Mesothelial cell of epicardium (in vitro differentiated cells): Measurements from ENCODE around the gene TMEM44. TPM values are rescaled to one million over a fixed set of nuclear protein-coding genes. Genes with fewer than 3 reads are reported as not detected.

Experiments used
- DNase-seq, 2 experiments: peaks; one replicate each; pipeline ENCODE4 v3.0.0; 2021; ENCODE audit warnings: low spot score in 2 of 2; ENCODE audit not compliant: unreplicated experiment in 2 of 2
- H3K27ac Mint-ChIP-seq: 2 replicates; pipeline ENCODE4 v1.8.0; 2021; ENCODE audit warnings: mixed read lengths
- H3K27me3 Mint-ChIP-seq: 2 replicates; pipeline ENCODE4 v1.8.0; 2021; ENCODE audit warnings: low read depth, mixed read lengths
- H3K36me3 Mint-ChIP-seq: 2 replicates; pipeline ENCODE4 v1.8.0; 2021; ENCODE audit warnings: mixed read lengths
- H3K4me1 Mint-ChIP-seq: 2 replicates; pipeline ENCODE4 v1.8.0; 2021; ENCODE audit warnings: mixed read lengths
- H3K4me3 Mint-ChIP-seq: 2 replicates; pipeline ENCODE4 v1.8.0; 2021; ENCODE audit warnings: mild to moderate bottlenecking, moderate library complexity, mixed read lengths
- H3K9me3 Mint-ChIP-seq: 2 replicates; pipeline ENCODE4 v1.8.0; 2021; ENCODE audit warnings: mixed read lengths
- CTCF ChIP-seq: fragments of 200-600 bp; sonication (generic); IDR thresholded peaks from one replicate; pipeline ENCODE4 v1.5.0; 2021; ENCODE audit warnings: antibody characterized with exemption; ENCODE audit not compliant: unreplicated experiment
- total RNA-seq: library from RNA; stranded (reverse); gene quantifications from 3 replicates; pipeline ENCODE4 v1.2.1, GENCODE V29; 2021

TMEM44 gene
- total RNA-seq, 1 donor from 2014 or later = 27.9 TPM

GRCh38 chr3:194588236-194588635 is 45.0 kb downstream of the TMEM44 start:
- peaks cover 17% of the 10 kb centered on the region for H3K4me1 Mint-ChIP-seq

DNA sequence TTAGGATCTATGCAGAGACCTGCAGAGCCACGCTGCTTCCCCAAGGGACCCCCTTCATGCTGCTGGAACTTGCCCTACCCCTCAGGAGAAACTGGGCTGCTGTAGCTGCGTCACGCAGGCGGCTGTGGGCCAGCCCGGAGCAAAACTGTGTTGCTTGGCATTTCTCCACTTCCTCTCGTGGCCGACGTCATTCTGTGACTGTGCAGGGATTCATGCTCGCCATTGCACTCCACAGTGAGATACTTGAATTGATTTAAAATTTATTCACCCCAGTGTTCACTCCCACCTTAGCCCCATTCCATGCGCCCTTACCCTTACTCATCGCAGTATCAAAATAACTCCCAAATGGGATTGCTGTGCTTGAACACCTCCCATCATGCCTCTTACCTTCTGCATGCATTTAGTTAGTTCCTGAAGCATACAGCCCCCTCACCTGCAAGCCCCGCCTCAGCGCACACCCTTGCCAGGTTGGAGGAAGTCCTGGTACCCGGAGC is 45.7 kb downstream of the TMEM44 start:
- H3K9me3 Mint-ChIP-seq = no peaks in the 10 kb centered on the region
- no peaks in the 10 kb centered on the region for H3K27me3 Mint-ChIP-seq
- no peak overlapping the region for H3K27ac Mint-ChIP-seq
- H3K4me1 Mint-ChIP-seq = peaks cover 17% of the 10 kb centered on the region
- peaks cover 11% of the 10 kb centered on the region for H3K36me3 Mint-ChIP-seq
- no peak overlapping the region for H3K4me3 Mint-ChIP-seq
- no peak for DNase-seq
- TF ChIP-seq CTCF = no peak

More at GRCh38 chr3:194588236-194588635, 45.0 kb downstream of the TMEM44 start:
- DNase-seq = no peak
- TF ChIP-seq CTCF = no peak
- Mint-ChIP-seq H3K27me3 (no peaks in the 10 kb centered on the region), H3K27ac (no peak overlapping the region), H3K9me3 (no peaks in the 10 kb centered on the region), H3K36me3 (peaks cover 11% of the 10 kb centered on the region), H3K4me3 (no peak overlapping the region)

- TF ChIP-seq CTCF = no peak
- no peak for DNase-seq
- Mint-ChIP-seq H3K4me1 (peaks cover 17% of the 10 kb centered on the region), H3K4me3 (no peak overlapping the region), H3K27me3 (no peaks in the 10 kb centered on the region), H3K27ac (no peak overlapping the region), H3K9me3 (no peaks in the 10 kb centered on the region), H3K36me3 (peaks cover 11% of the 10 kb centered on the region)
Observed at GRCh38 chr3:194586836-194587235, 46.4 kb downstream of the TMEM44 start.

GRCh38 chr3:194585880-194586281 is 47.3 kb downstream of the TMEM44 start:
- H3K27me3 Mint-ChIP-seq = no peaks in the 10 kb centered on the region
- DNase-seq = no peak
- H3K36me3 Mint-ChIP-seq = peaks cover 11% of the 10 kb centered on the region
- peak overlapping the region; percentile 28 for H3K27ac Mint-ChIP-seq
- peaks cover 17% of the 10 kb centered on the region for H3K4me1 Mint-ChIP-seq
- H3K4me3 Mint-ChIP-seq = peak overlapping the region; percentile 47
- TF ChIP-seq CTCF = no peak
- no peaks in the 10 kb centered on the region for H3K9me3 Mint-ChIP-seq

- DNase-seq = no peak
- H3K4me3 Mint-ChIP-seq = peak overlapping the region; percentile 97
- peaks cover 17% of the 10 kb centered on the region for H3K4me1 Mint-ChIP-seq
- H3K9me3 Mint-ChIP-seq = no peaks in the 10 kb centered on the region
- no peaks in the 10 kb centered on the region for H3K27me3 Mint-ChIP-seq
- peaks cover 11% of the 10 kb centered on the region for H3K36me3 Mint-ChIP-seq
- TF ChIP-seq CTCF = no peak
- peak overlapping the region; percentile 73 for H3K27ac Mint-ChIP-seq
Observed at GRCh38 chr3:194584866-194585265, 48.4 kb downstream of the TMEM44 start.

DNA sequence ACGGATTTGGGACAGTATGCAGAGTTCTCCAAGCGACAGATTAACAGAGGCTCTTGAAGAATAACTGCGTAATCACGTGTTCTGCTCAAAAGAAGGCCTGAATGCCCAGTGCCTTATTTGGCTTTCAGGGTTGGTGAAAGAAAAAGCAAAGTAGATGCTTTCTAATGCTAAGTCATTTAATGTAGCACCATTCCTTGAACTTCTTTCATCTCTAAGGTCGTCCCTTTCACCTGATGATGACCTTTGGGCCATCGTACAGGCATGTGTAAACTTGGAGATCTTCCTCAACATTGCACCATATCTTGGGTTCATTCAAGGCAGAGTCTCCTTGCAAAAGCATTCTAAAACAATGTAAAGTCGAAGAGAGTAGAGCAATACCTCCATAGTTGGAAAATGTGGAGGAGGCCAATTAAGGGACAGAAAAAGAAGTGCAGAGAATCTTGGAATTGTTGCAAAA is 48.9 kb downstream of the TMEM44 start:
- Mint-ChIP-seq H3K36me3 (peaks cover 11% of the 10 kb centered on the region), H3K4me1 (peaks cover 17% of the 10 kb centered on the region), H3K9me3 (no peaks in the 10 kb centered on the region), H3K27ac (peak overlapping the region; percentile 99), H3K27me3 (no peaks in the 10 kb centered on the region), H3K4me3 (peak overlapping the region; percentile 97)
- no peak for DNase-seq
- TF ChIP-seq CTCF = no peak
